Pancreas (tissue), 10 donors: ENCODE data around the gene FBLN1. TPM values are rescaled to one million over a fixed set of nuclear protein-coding genes. Genes with fewer than 3 reads are reported as not detected.
A peak's percentile ranks its signal among the peaks of the same experiment; 100 is the strongest.

Source experiments
- ATAC-seq, 4 donors: fragments of 200-7000 bp; cut with Tn5 transposase; one replicate each; pipeline versions ENCODE4 v1.8.0 to v1.9.1; 2020; ENCODE audit warnings: mild to moderate bottlenecking in 4 of 4, moderate library complexity in 4 of 4
- DNase-seq, 6 donors: peaks; one replicate each; pipeline ENCODE4 v3.0.0-alpha.2; 2020
- FAIRE-seq: peaks from 2 replicates; lab custom pipeline; 2012; peaks lifted over from hg19 to GRCh38; lab: Jason Lieb, UNC
- H3K27ac ChIP-seq, 4 donors: fragments of 200-600 bp; sonication (generic); 1 replicate in 3 of 4; 2 replicates in 1 of 4; pipeline versions ENCODE4 v1.5.0 to v1.8.0; 2020
- H3K27me3 ChIP-seq, 4 donors: fragments of 200-600 bp; one replicate each; pipeline ENCODE4 v1.8.0; 2021
- H3K36me3 ChIP-seq, 3 donors: fragments of 200-600 bp; sonication (generic) in 1 of 3; one replicate each; pipeline versions ENCODE4 v1.5.0 to v1.8.0; 2020 to 2021
- H3K4me1 ChIP-seq, 3 donors: fragments of 200-600 bp; one replicate each; pipeline ENCODE4 v1.8.0; 2021
- H3K4me3 ChIP-seq, 4 donors: fragments of 200-600 bp; sonication (generic) in 2 of 4; one replicate each; pipeline versions ENCODE4 v1.5.0 to v1.8.0; 2020 to 2021
- H3K9me3 ChIP-seq, 4 donors: fragments of 200-600 bp; one replicate each; pipeline ENCODE4 v1.8.0; 2021
- WGBS, 2 donors: extraction: QIAGEN DNeasy Blood & Tissue Kit; methylation state at CpG; one replicate each; pipeline ENCODE4 v1.1.7; 2013; 5-methylcytosine and 5-hydroxymethylcytosine counted together
- intact Hi-C, 3 donors: fragments of 100-400 bp; cut with DNase I; formaldehyde crosslinking; loops; one replicate each; pipeline versions ENCODE4 v1.11.1 to v1.14.2; 2022
- polyA plus RNA-seq, 2 donors: library from polyadenylated mRNA; stranded (reverse); fragments of 200-250 nt; gene quantifications; one replicate each; pipeline ENCODE4 v1.2.3, GENCODE V29; 2013
- total RNA-seq, 6 donors: library from RNA; stranded (reverse); fragmentation: NEBNext Ultra II Directional in 4 of 6; extraction: Animal tissue kit (Norgen Biotek cat#: 25700) in 4 of 6; gene quantifications; one replicate each; pipeline versions ENCODE4 v1.2.1 to v1.2.4, GENCODE V29; 2021 to 2023
- TF ChIP-seq, protein P1 (sequence below), 4 donors: fragments of 200-600 bp; sonication (generic) in 3 of 4; IDR thresholded peaks; one replicate each; pipeline versions ENCODE4 v1.5.0 to v1.8.0; 2021; ENCODE audit warnings: antibody characterized with exemption in 4 of 4
- donor health status: healthy with polysubstance abuse.
- donor health status: DM: no; HTN: no; CAD: no; lungs with moderate emphysema.
- donor health status: DM: no; HTN: no; CAD: no.
- donor health status: control.
- donor health status: control.
- donor health status: Bipolar disorder and iron deficiency.
- donor health status: DM: yes; HTN: yes; CAD: no.
- donor health status: DM: no; HTN: no; CAD: no.
- donor health status: DM: no; HTN: no; CAD: no.
- donor health status: DM: yes; HTN: yes; CAD: no.

The FBLN1 gene
- total and polyA plus RNA-seq, 8 donors = 12.0 to 114 (median 21.5) TPM

- peak in 3 of 4 donors; percentile 9 to 43 (median 39) for ATAC-seq
- FAIRE-seq = no peak
- H3K36me3 ChIP-seq = no peaks in the 10 kb centered on the region
- TF ChIP-seq, protein P1, sequence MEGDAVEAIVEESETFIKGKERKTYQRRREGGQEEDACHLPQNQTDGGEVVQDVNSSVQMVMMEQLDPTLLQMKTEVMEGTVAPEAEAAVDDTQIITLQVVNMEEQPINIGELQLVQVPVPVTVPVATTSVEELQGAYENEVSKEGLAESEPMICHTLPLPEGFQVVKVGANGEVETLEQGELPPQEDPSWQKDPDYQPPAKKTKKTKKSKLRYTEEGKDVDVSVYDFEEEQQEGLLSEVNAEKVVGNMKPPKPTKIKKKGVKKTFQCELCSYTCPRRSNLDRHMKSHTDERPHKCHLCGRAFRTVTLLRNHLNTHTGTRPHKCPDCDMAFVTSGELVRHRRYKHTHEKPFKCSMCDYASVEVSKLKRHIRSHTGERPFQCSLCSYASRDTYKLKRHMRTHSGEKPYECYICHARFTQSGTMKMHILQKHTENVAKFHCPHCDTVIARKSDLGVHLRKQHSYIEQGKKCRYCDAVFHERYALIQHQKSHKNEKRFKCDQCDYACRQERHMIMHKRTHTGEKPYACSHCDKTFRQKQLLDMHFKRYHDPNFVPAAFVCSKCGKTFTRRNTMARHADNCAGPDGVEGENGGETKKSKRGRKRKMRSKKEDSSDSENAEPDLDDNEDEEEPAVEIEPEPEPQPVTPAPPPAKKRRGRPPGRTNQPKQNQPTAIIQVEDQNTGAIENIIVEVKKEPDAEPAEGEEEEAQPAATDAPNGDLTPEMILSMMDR (IDR thresholded peaks at IDR 0.05) = no peak
- no peak overlapping the region for H3K4me3 ChIP-seq
- H3K9me3 ChIP-seq = no peaks in the 10 kb centered on the region
- no peak for DNase-seq
- H3K27me3 ChIP-seq = no peaks in the 10 kb centered on the region
- WGBS, 2 donors = 64 to 67% methylated on average over 12 of the region's 12 CpGs
- no peaks in the 10 kb centered on the region for H3K4me1 ChIP-seq
- intact Hi-C loops = no loop called here
- no peak overlapping the region for H3K27ac ChIP-seq
Observed at GRCh38 chr22:45544588-45545170, 42.0 kb downstream of the FBLN1 start.

DNA sequence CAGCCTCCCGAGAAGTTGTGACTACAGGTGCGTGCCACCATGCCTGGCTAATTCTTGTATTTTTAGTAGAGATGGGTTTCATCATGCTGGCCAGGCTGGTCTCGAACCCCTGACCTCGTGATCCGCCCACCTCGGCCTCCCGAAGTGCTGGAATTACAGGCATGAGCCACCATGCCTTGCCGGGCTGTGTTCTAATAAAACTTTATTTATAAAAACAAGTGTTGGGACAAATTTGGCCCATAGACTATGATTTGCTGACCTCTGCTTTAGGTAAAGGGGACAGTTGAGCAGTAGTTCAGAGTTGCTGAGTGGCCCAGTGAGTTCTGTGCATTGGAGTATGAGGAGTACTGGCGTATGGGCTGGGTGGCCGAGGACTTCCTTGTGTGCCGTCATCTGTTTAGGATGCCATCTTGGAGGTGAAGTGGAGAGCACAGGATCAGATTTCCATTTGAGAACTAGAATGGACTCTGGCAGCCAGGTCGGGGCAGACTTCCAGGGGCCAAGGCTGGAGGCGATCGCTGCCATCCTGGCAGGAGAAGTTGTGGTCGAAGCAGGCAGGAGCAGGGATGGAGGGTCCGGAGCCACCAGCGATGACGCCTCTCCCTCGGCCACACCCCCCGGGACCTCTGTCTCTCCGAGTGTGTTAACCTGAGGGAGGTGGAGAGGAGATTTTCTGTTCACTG, 43.8 kb downstream of the FBLN1 start:
- Histone ChIP-seq H3K9me3 (no peaks in the 10 kb centered on the region), H3K27ac (no peak overlapping the region), H3K27me3 (no peaks in the 10 kb centered on the region), H3K4me1 (no peaks in the 10 kb centered on the region), H3K36me3 (no peaks in the 10 kb centered on the region), H3K4me3 (no peak overlapping the region)
- ATAC-seq = no peak
- DNase-seq = no peak
- TF ChIP-seq, protein P1 (IDR thresholded peaks at IDR 0.05) = no peak
- 77 to 85% methylated on average over 21 of the region's 21 CpGs for WGBS, 2 donors
- FAIRE-seq = no peak
- intact Hi-C loops = no loop called here

DNA sequence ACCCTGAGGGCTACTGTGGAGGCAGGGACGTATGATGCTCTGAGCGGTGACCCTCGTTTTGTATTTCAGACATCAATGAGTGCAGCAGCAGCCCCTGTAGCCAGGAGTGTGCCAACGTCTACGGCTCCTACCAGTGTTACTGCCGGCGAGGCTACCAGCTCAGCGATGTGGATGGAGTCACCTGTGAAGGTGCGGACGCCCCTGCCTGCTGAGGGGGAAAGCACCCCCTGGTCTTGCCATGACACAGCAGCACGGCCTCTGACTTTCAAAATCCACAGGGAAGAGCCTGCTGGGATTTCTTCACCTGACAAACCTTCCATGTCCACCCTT, 44.3 kb downstream of the FBLN1 start:
- Histone ChIP-seq H3K36me3 (no peaks in the 10 kb centered on the region), H3K9me3 (no peaks in the 10 kb centered on the region), H3K4me1 (no peaks in the 10 kb centered on the region), H3K27ac (no peak overlapping the region), H3K4me3 (no peak overlapping the region), H3K27me3 (no peaks in the 10 kb centered on the region)
- TF ChIP-seq, protein P1 (IDR thresholded peaks at IDR 0.05) = no peak
- no peak for FAIRE-seq
- intact Hi-C loops = no loop called here
- no peak for ATAC-seq
- no peak for DNase-seq
- WGBS, 2 donors = 71 to 83% methylated on average over 11 of the region's 11 CpGs

DNA sequence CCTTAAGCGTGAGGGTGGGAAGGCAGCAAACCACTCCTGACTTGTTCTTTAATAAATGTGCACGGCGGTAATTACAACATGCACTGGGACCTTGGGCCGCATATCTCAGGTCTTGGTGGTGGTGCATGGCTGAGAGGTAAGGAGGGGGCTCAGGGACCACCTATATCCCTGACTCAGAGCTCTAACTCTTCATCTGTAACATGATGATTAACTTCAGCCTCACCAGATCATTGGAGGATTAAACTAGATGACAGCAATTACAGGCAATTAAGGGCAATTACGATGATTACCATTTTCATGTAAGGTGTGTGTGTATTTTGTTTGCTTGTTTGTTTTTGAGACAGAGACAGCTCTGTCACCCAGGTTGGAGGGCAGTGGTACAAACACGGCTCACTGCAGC, 45.0 kb downstream of the FBLN1 start:
- 62 to 69% methylated on average over 6 of the region's 6 CpGs for WGBS, 2 donors
- Histone ChIP-seq H3K4me1 (no peaks in the 10 kb centered on the region), H3K36me3 (no peaks in the 10 kb centered on the region), H3K27me3 (no peaks in the 10 kb centered on the region), H3K9me3 (no peaks in the 10 kb centered on the region), H3K27ac (no peak overlapping the region), H3K4me3 (no peak overlapping the region)
- TF ChIP-seq, protein P1 (IDR thresholded peaks at IDR 0.05) = no peak
- intact Hi-C loops = no loop called here
- FAIRE-seq (no peak), ATAC-seq (no peak), DNase-seq (no peak)

- WGBS, 2 donors = 70 to 88% methylated on average over 15 to 18 of the region's 18 CpGs
- no peak for FAIRE-seq
- H3K4me3 ChIP-seq = no peak overlapping the region
- no peaks in the 10 kb centered on the region for H3K27me3 ChIP-seq
- no peak for ATAC-seq
- TF ChIP-seq, protein P1 (IDR thresholded peaks at IDR 0.05) = no peak
- H3K4me1 ChIP-seq = peaks cover 0 to 2% (median 0%) of the 10 kb centered on the region in 3 donors
- H3K36me3 ChIP-seq = no peaks in the 10 kb centered on the region
- no peak overlapping the region for H3K27ac ChIP-seq
- H3K9me3 ChIP-seq = no peaks in the 10 kb centered on the region
- no peak for DNase-seq
- intact Hi-C loops = no loop called here
Observed at GRCh38 chr22:45548247-45548840, 45.7 kb downstream of the FBLN1 start.
